Colon (tissue), 2 donors: ENCODE results near the gene DYRK1A.
"Not testable (repeated sequence)": the region's sequence is repeated elsewhere in the genome, so short reads cannot be mapped to it uniquely, and the experiment has no call there.

Source experiments
- FAIRE-seq: peaks from 2 replicates; lab custom pipeline; 2012; peaks lifted over from hg19 to GRCh38; lab: Jason Lieb, UNC
- donor health status: control.
- donor health status: control.

DYRK1A gene

GRCh38 chr21:37528150-37528937 lies 161.8 kb downstream of the DYRK1A start:
- FAIRE-seq, result no peak

GRCh38 chr21:37529649-37530048 lies 163.1 kb downstream of the DYRK1A start:
- FAIRE-seq, result no peak

GRCh38 chr21:37530901-37531351 lies 164.4 kb downstream of the DYRK1A start:
- FAIRE-seq, result no peak

- no peak for FAIRE-seq
Measured at GRCh38 chr21:37531431-37531932, 164.9 kb downstream of the DYRK1A start.

GRCh38 chr21:37532868-37533780 lies 166.6 kb downstream of the DYRK1A start:
- no peak for FAIRE-seq

GRCh38 chr21:37534431-37534830 lies 167.9 kb downstream of the DYRK1A start:
- FAIRE-seq, result no peak

GRCh38 chr21:37535130-37535529 lies 168.6 kb downstream of the DYRK1A start:
- no peak for FAIRE-seq

- FAIRE-seq, result no peak
Measured at GRCh38 chr21:37535672-37536071, 169.1 kb downstream of the DYRK1A start.

- FAIRE-seq, result no peak
Measured at GRCh38 chr21:37536616-37537278, 170.2 kb downstream of the DYRK1A start.

GRCh38 chr21:37537391-37537996 lies 170.9 kb downstream of the DYRK1A start:
- no peak for FAIRE-seq

GRCh38 chr21:37538971-37539590 lies 172.5 kb downstream of the DYRK1A start:
- FAIRE-seq, result no peak

- FAIRE-seq, result not testable (repeated sequence)
Measured at GRCh38 chr21:37541128-37541527, 174.6 kb downstream of the DYRK1A start.

- no peak for FAIRE-seq
Measured at GRCh38 chr21:37542512-37542911, 175.9 kb downstream of the DYRK1A start.

GRCh38 chr21:37546299-37546908 lies 179.8 kb downstream of the DYRK1A start:
- no peak for FAIRE-seq

GRCh38 chr21:37546949-37547614 lies 180.5 kb downstream of the DYRK1A start:
- no peak for FAIRE-seq

GRCh38 chr21:37547615-37548200 lies 181.1 kb downstream of the DYRK1A start:
- FAIRE-seq, result no peak

GRCh38 chr21:37548521-37548981 lies 182.0 kb downstream of the DYRK1A start:
- no peak for FAIRE-seq

- FAIRE-seq, result not testable (repeated sequence)
Measured at GRCh38 chr21:37549730-37550129, 183.2 kb downstream of the DYRK1A start.

- no peak for FAIRE-seq
Measured at GRCh38 chr21:37550157-37550556, 183.6 kb downstream of the DYRK1A start.
